Endothelial cell of umbilical vein (primary cell): ENCODE data around the gene ACTA2. TPM values are rescaled to one million over a fixed set of nuclear protein-coding genes. Genes with fewer than 3 reads are reported as not detected.

ENCODE experiments used
- BruUV-seq: library from RNA; stranded (reverse); fragments of 400-500 nt; replicated peaks from 2 replicates; lab custom pipeline; 2021; lab: Mats Ljungman, UMichigan
- CTCF ChIA-PET: fragments of 300-600, 350-600 bp; sonication (Branson Sonifier 250); formaldehyde crosslinking; loops from one replicate; lab custom pipeline; 2021; ENCODE audit warnings: antibody characterized with exemption, inconsistent platforms; lab: Charles Lee
- POLR2A ChIA-PET: fragments of 300-600, 350-600 bp; sonication (Branson Sonifier 250); formaldehyde crosslinking; loops from one replicate; lab custom pipeline; 2021; ENCODE audit warnings: antibody characterized with exemption, inconsistent platforms; lab: Charles Lee
- DNase-seq: peaks from one replicate; pipeline ENCODE4 v3.0.0-alpha.2; 2011; ENCODE audit warnings: low read depth, low spot score
- FAIRE-seq: peaks from 2 replicates; lab custom pipeline; 2011; peaks lifted over from hg19 to GRCh38; lab: Jason Lieb, UNC
- H2AFZ ChIP-seq: 2 replicates; pipeline ENCODE4 v1.6.0; 2012; ENCODE audit warnings: low read depth, low read length, control low read depth, inconsistent platforms
- H3K27ac ChIP-seq: 2 replicates; pipeline ENCODE4 v1.5.1; 2011; ENCODE audit warnings: low read depth, mild to moderate bottlenecking, control low read depth, low read length, moderate library complexity; ENCODE audit not compliant: insufficient read depth
- H3K27me3 ChIP-seq, 2 experiments: 2 replicates each; pipeline versions ENCODE4 v1.6.0 to v1.6.1; 2011; ENCODE audit warnings: low read length in 2 of 2, mixed read lengths in 1 of 2; ENCODE audit not compliant: control insufficient read depth in 2 of 2, insufficient read depth in 2 of 2
- H3K36me3 ChIP-seq, 2 experiments: 2 replicates in 1 of 2; 3 replicates in 1 of 2; pipeline ENCODE4 v1.5.1; 2011; ENCODE audit warnings: low read length in 2 of 2, mild to moderate bottlenecking in 1 of 2, moderate library complexity in 1 of 2; ENCODE audit not compliant: control insufficient read depth in 2 of 2, insufficient read depth in 2 of 2; ENCODE audit errors: extremely low read depth in 1 of 2
- H3K4me1 ChIP-seq: 3 replicates; pipeline ENCODE4 v1.5.1; 2011; ENCODE audit warnings: mild to moderate bottlenecking, low read length; ENCODE audit not compliant: control insufficient read depth, insufficient read depth; ENCODE audit errors: extremely low read depth
- H3K4me2 ChIP-seq: 2 replicates; pipeline ENCODE4 v1.6.1; 2011; ENCODE audit warnings: low read length, control low read depth, mixed read lengths; ENCODE audit not compliant: insufficient read depth
- H3K4me3 ChIP-seq, 3 experiments: fragments of 200-600 bp in 1 of 3; sonication (generic), shearing (Covaris generic) in 1 of 3; replicated peaks in 1 of 3; 2 replicates each; pipeline ENCODE4 v1.5.1; 2011 to 2016; ENCODE audit warnings: control low read depth in 3 of 3, low read length in 3 of 3, mild to moderate bottlenecking in 2 of 3, inconsistent platforms in 1 of 3, low read depth in 1 of 3, moderate library complexity in 1 of 3; ENCODE audit not compliant: insufficient read depth in 1 of 3
- H3K79me2 ChIP-seq: 2 replicates; pipeline ENCODE4 v1.6.0; 2012; ENCODE audit warnings: low read length, inconsistent platforms; ENCODE audit not compliant: control insufficient read depth, insufficient read depth
- H3K9ac ChIP-seq: replicated peaks from 2 replicates; pipeline ENCODE3; 2011; ENCODE audit warnings: low read length, control low read depth; ENCODE audit not compliant: insufficient read depth; ENCODE audit errors: extremely low read depth
- H3K9me1 ChIP-seq: replicated peaks from 3 replicates; pipeline ENCODE4 v1.6.0; 2011; ENCODE audit warnings: mild to moderate bottlenecking, low read length; ENCODE audit not compliant: control insufficient read depth, insufficient read depth; ENCODE audit errors: extremely low read depth
- H3K9me3 ChIP-seq: replicated peaks from 2 replicates; pipeline ENCODE4 v1.5.1; 2012; ENCODE audit warnings: low read length, inconsistent platforms; ENCODE audit not compliant: control insufficient read depth, insufficient read depth
- H4K20me1 ChIP-seq: replicated peaks from 2 replicates; pipeline ENCODE3; 2011; ENCODE audit warnings: mild to moderate bottlenecking, low read length; ENCODE audit not compliant: control insufficient read depth, insufficient read depth; ENCODE audit errors: extremely low read depth
- EZH2 ChIP-seq: IDR thresholded peaks from 2 replicates; pipeline ENCODE4 v1.6.1; 2012; ENCODE audit warnings: borderline replicate concordance, low read depth, mild to moderate bottlenecking, moderate library complexity, low read length, inconsistent platforms; ENCODE audit not compliant: severe bottlenecking
- FOS ChIP-seq: IDR thresholded peaks from 2 replicates; pipeline ENCODE4 v1.6.1; 2011; ENCODE audit warnings: mild to moderate bottlenecking, low read length, moderate library complexity, borderline replicate concordance; ENCODE audit not compliant: insufficient read depth
- GATA2 ChIP-seq: IDR thresholded peaks from 2 replicates; pipeline ENCODE4 v1.7.0; 2011; ENCODE audit warnings: low read depth, mild to moderate bottlenecking, moderate library complexity, mixed read lengths, low read length; ENCODE audit not compliant: insufficient read length, insufficient read depth
- JUN ChIP-seq: IDR thresholded peaks from 2 replicates; pipeline ENCODE4 v1.6.1; 2011; ENCODE audit warnings: borderline replicate concordance, low read depth; ENCODE audit not compliant: insufficient read length, insufficient read depth
- MYC ChIP-seq: IDR thresholded peaks from one replicate; pipeline ENCODE4 v1.6.1; 2011; ENCODE audit warnings: mild to moderate bottlenecking, low read depth, low read length
- POLR2A ChIP-seq: IDR thresholded peaks from 2 replicates; pipeline ENCODE4 v1.6.1; 2012; ENCODE audit warnings: low read depth, mild to moderate bottlenecking, control low read depth, low read length
- POLR2AphosphoS5 ChIP-seq: IDR thresholded peaks from 2 replicates; pipeline ENCODE4 v1.6.1; 2012; ENCODE audit warnings: low read depth, mild to moderate bottlenecking, control low read depth, low read length, moderate library complexity; ENCODE audit not compliant: insufficient read depth
- dilution Hi-C: fragments of 300-500 bp; cut with MboI; formaldehyde crosslinking; loops from one replicate; pipeline ENCODE4 v1.15.0; 2019; ENCODE audit warnings: low sequenced_read_pairs; ENCODE audit not compliant: extremely low pct_ligation_motif_present
- intact Hi-C: fragments of 100-400 bp; cut with micrococcal nuclease; formaldehyde crosslinking; loops from one replicate; pipeline ENCODE4 v1.10.0; 2022
- polyA plus RNA-seq, 4 experiments: library from polyadenylated mRNA; depleted of rRNA in 3 of 4; stranded (reverse) in 3 of 4; unstranded in 1 of 4; fragments of >200 nt; gene quantifications; 2 replicates each; pipeline versions ENCODE4 v1.2.1 to v1.2.3, GENCODE V29; 2011 to 2012; ENCODE audit warnings: missing spikeins in 1 of 4
- total RNA-seq: library from RNA; stranded (reverse); gene quantifications from 2 replicates; pipeline ENCODE4 v1.2.3, GENCODE V29; 2021
- TF ChIP-seq, protein P1 (sequence below): IDR thresholded peaks from 2 replicates; pipeline ENCODE4 v1.6.1; 2011; ENCODE audit not compliant: insufficient read depth, insufficient read length
- TF ChIP-seq, protein P2 (sequence below), 2 donors: IDR thresholded peaks; 1 replicate in 1 of 2; 2 replicates in 1 of 2; pipeline ENCODE4 v1.5.1; 2011; ENCODE audit warnings: low read length in 2 of 2, mild to moderate bottlenecking in 2 of 2, moderate library complexity in 2 of 2, control low read depth in 1 of 2, inconsistent platforms in 1 of 2, low read depth in 1 of 2; ENCODE audit not compliant: insufficient read depth in 1 of 2; ENCODE audit errors: extremely low read depth in 1 of 2

ACTA2 gene
- total and polyA plus RNA-seq, 2 donors (not counting 3 experiments of a cell fraction or from before 2014, with no cell fraction given) = 6.3 to 9.7 TPM

GRCh38 chr10:88916986-88917385 is 35.6 kb downstream of the ACTA2 start:
- Histone ChIP-seq H3K27me3 (no peaks in the 10 kb centered on the region), H2AFZ (no peak overlapping the region), H3K36me3 (no peaks in the 10 kb centered on the region), H3K9me3 (no peaks in the 10 kb centered on the region), H3K4me1 (no peaks in the 10 kb centered on the region), H3K4me2 (no peak overlapping the region), H3K9ac (no peak overlapping the region), H3K79me2 (no peaks in the 10 kb centered on the region), H3K4me3 (no peak overlapping the region), H4K20me1 (no peaks in the 10 kb centered on the region), H3K27ac (no peak overlapping the region), H3K9me1 (no peaks in the 10 kb centered on the region)
- ChIA-PET POLR2A (no interaction called here), CTCF (interaction anchor here (1.7 kb wide), 1 partner anchor 352 kb away, joined by 5 read pairs; no protein-coding TSS in a partner anchor)
- dilution Hi-C loops (no loop called here), intact Hi-C loops (no loop called here)
- BruUV-seq = no TSS peak
- no peak for DNase-seq
- no peak for FAIRE-seq
- no peak for TF ChIP-seq POLR2AphosphoS5

DNA sequence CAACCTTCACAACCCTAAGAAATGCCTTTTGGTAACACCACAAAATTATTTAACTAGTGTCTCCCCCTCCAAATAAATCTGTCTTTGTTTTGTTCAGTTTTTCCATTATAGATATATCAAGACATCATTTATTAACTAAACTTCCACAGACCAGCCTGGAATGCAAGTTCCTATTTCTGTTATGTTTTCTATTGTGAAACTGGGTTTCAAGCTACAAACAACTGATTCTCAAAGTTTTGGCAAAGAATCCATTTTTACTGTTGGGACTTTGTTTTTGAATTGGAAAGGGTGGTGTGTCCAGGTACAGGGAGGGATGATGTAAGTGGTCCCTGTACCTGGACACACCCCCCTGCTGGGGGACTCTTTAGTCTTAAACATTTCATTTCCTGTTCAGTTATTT is 36.3 kb downstream of the ACTA2 start:
- no TSS peak for BruUV-seq
- POLR2A ChIA-PET = no interaction called here

More for the DNA sequence above, 36.3 kb downstream of the ACTA2 start:
- FAIRE-seq (no peak), DNase-seq (no peak)
- Histone ChIP-seq H4K20me1 (no peaks in the 10 kb centered on the region), H3K9ac (no peak overlapping the region), H3K9me3 (no peaks in the 10 kb centered on the region), H3K4me1 (no peaks in the 10 kb centered on the region), H3K4me3 (no peak overlapping the region), H3K27ac (no peak overlapping the region), H3K79me2 (no peaks in the 10 kb centered on the region), H3K27me3 (no peaks in the 10 kb centered on the region), H3K36me3 (no peaks in the 10 kb centered on the region), H3K4me2 (no peak overlapping the region), H2AFZ (no peak overlapping the region), H3K9me1 (no peaks in the 10 kb centered on the region)
- TF ChIP-seq MYC (no peak), POLR2AphosphoS5 (no peak), EZH2 (no peak), JUN (no peak), POLR2A (no peak), FOS (no peak), GATA2 (no peak)
- TF ChIP-seq, protein P1, sequence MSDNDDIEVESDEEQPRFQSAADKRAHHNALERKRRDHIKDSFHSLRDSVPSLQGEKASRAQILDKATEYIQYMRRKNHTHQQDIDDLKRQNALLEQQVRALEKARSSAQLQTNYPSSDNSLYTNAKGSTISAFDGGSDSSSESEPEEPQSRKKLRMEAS = no peak
- TF ChIP-seq, protein P2, sequence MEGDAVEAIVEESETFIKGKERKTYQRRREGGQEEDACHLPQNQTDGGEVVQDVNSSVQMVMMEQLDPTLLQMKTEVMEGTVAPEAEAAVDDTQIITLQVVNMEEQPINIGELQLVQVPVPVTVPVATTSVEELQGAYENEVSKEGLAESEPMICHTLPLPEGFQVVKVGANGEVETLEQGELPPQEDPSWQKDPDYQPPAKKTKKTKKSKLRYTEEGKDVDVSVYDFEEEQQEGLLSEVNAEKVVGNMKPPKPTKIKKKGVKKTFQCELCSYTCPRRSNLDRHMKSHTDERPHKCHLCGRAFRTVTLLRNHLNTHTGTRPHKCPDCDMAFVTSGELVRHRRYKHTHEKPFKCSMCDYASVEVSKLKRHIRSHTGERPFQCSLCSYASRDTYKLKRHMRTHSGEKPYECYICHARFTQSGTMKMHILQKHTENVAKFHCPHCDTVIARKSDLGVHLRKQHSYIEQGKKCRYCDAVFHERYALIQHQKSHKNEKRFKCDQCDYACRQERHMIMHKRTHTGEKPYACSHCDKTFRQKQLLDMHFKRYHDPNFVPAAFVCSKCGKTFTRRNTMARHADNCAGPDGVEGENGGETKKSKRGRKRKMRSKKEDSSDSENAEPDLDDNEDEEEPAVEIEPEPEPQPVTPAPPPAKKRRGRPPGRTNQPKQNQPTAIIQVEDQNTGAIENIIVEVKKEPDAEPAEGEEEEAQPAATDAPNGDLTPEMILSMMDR (IDR thresholded peaks at IDR 0.05; ENCODE audit: extremely low read depth in 1 of 2, insufficient read depth in 1 of 2, low read depth in 1 of 2, low read length in 2 of 2) = no peak
- dilution Hi-C loops = no loop called here
- CTCF ChIA-PET = interaction anchor here (1.0 to 1.7 kb wide), 3 partner anchors 10 to 351 kb away, joined by 3 to 5 read pairs (median 3); no protein-coding TSS in a partner anchor
- intact Hi-C loops = no loop called here
